ENCODE measurements around the gene ENOX2. TPM values are rescaled to one million over a fixed set of nuclear protein-coding genes. Genes with fewer than 3 reads are reported as not detected.

ENOX2 gene
- total and polyA plus RNA-seq, 2 donors (not counting 1 experiment from before 2014, with no cell fraction given): 7.6 to 12.9 TPM

- Histone ChIP-seq H3K4me3 (replicated peaks in 1 of 4; ENCODE audit: control extremely low read depth in 1 of 4, insufficient read depth in 1 of 4, low read depth in 3 of 4, low read length in 4 of 4) (no peak overlapping the region), H3K9ac (ENCODE audit: insufficient read depth, low read length) (no peak overlapping the region), H3K27me3 (ENCODE audit: control insufficient read depth, insufficient read depth, low read length) (no peaks in the 10 kb centered on the region), H3K36me3 (ENCODE audit: control insufficient read depth, insufficient read depth, low read length) (no peaks in the 10 kb centered on the region), H3K4me1 (ENCODE audit: control insufficient read depth, extremely low read depth, insufficient read depth, low read length) (no peaks in the 10 kb centered on the region), H3K27ac (ENCODE audit: insufficient read depth, low read length) (no peak overlapping the region), H3K79me2 (ENCODE audit: control insufficient read depth, insufficient read depth, low read length) (no peaks in the 10 kb centered on the region), H3K4me2 (ENCODE audit: extremely low read depth, insufficient read depth, low read length) (no peak overlapping the region), H2AFZ (ENCODE audit: low read length) (no peak overlapping the region), H3K9me3 (ENCODE audit: control insufficient read depth, insufficient read depth, low read depth, low read length) (no peaks in the 10 kb centered on the region), H4K20me1 (ENCODE audit: control insufficient read depth, extremely low read depth, insufficient read depth, low read length) (no peaks in the 10 kb centered on the region)
- TF ChIP-seq EZH2 (IDR thresholded peaks at IDR 0.05; ENCODE audit: low read length, missing control alignments) (no peak), CTCF (conservative IDR thresholded peaks at IDR 0.05 in 1 of 2, IDR thresholded peaks at IDR 0.05 in 1 of 2; ENCODE audit: low read depth in 1 of 2, low read length in 2 of 2) (no peak)
- peak in 1 of 2 donors; percentile 0 for DNase-seq (ENCODE audit: low read depth in 2 of 2)
Observed at GRCh38 chrX:130578906-130579305, 324.1 kb downstream of the ENOX2 start.

GRCh38 chrX:130577431-130577830, 325.6 kb downstream of the ENOX2 start:
- Histone ChIP-seq H2AFZ (ENCODE audit: low read length) (no peak overlapping the region), H3K36me3 (ENCODE audit: control insufficient read depth, insufficient read depth, low read length) (no peaks in the 10 kb centered on the region), H3K9me3 (ENCODE audit: control insufficient read depth, insufficient read depth, low read depth, low read length) (no peaks in the 10 kb centered on the region), H3K79me2 (ENCODE audit: control insufficient read depth, insufficient read depth, low read length) (no peaks in the 10 kb centered on the region), H3K9ac (ENCODE audit: insufficient read depth, low read length) (no peak overlapping the region), H3K4me2 (ENCODE audit: extremely low read depth, insufficient read depth, low read length) (no peak overlapping the region), H3K4me1 (ENCODE audit: control insufficient read depth, extremely low read depth, insufficient read depth, low read length) (no peaks in the 10 kb centered on the region), H4K20me1 (ENCODE audit: control insufficient read depth, extremely low read depth, insufficient read depth, low read length) (no peaks in the 10 kb centered on the region), H3K4me3 (replicated peaks in 1 of 4; ENCODE audit: control extremely low read depth in 1 of 4, insufficient read depth in 1 of 4, low read depth in 3 of 4, low read length in 4 of 4) (no peak overlapping the region), H3K27me3 (ENCODE audit: control insufficient read depth, insufficient read depth, low read length) (no peaks in the 10 kb centered on the region), H3K27ac (ENCODE audit: insufficient read depth, low read length) (no peak overlapping the region)
- no peak for TF ChIP-seq CTCF (conservative IDR thresholded peaks at IDR 0.05 in 1 of 2, IDR thresholded peaks at IDR 0.05 in 1 of 2; ENCODE audit: low read depth in 1 of 2, low read length in 2 of 2)
- TF ChIP-seq EZH2 (IDR thresholded peaks at IDR 0.05; ENCODE audit: low read length, missing control alignments): no peak
- DNase-seq (ENCODE audit: low read depth in 2 of 2): no peak

GRCh38 chrX:130575831-130576389, 327.1 kb downstream of the ENOX2 start:
- Histone ChIP-seq H3K4me3 (replicated peaks in 1 of 4; ENCODE audit: control extremely low read depth in 1 of 4, insufficient read depth in 1 of 4, low read depth in 3 of 4, low read length in 4 of 4) (no peak overlapping the region), H3K36me3 (ENCODE audit: control insufficient read depth, insufficient read depth, low read length) (no peaks in the 10 kb centered on the region), H3K27ac (ENCODE audit: insufficient read depth, low read length) (no peak overlapping the region), H3K4me2 (ENCODE audit: extremely low read depth, insufficient read depth, low read length) (no peak overlapping the region), H3K4me1 (ENCODE audit: control insufficient read depth, extremely low read depth, insufficient read depth, low read length) (no peaks in the 10 kb centered on the region), H3K27me3 (ENCODE audit: control insufficient read depth, insufficient read depth, low read length) (no peaks in the 10 kb centered on the region), H4K20me1 (ENCODE audit: control insufficient read depth, extremely low read depth, insufficient read depth, low read length) (no peaks in the 10 kb centered on the region), H3K79me2 (ENCODE audit: control insufficient read depth, insufficient read depth, low read length) (no peaks in the 10 kb centered on the region), H3K9me3 (ENCODE audit: control insufficient read depth, insufficient read depth, low read depth, low read length) (no peaks in the 10 kb centered on the region), H3K9ac (ENCODE audit: insufficient read depth, low read length) (no peak overlapping the region), H2AFZ (ENCODE audit: low read length) (no peak overlapping the region)
- TF ChIP-seq CTCF (conservative IDR thresholded peaks at IDR 0.05 in 1 of 2, IDR thresholded peaks at IDR 0.05 in 1 of 2; ENCODE audit: low read depth in 1 of 2, low read length in 2 of 2) (peak; percentile 80 to 86), EZH2 (IDR thresholded peaks at IDR 0.05; ENCODE audit: low read length, missing control alignments) (no peak)
- peak; percentile 27 to 54 for DNase-seq (ENCODE audit: low read depth in 2 of 2)

Other genes starting within 250 kb of the ENOX2 start
- not detected in 2 replicates for gene ARHGAP36, start 155.1 kb upstream of the ENOX2 start, total RNA-seq
- not detected in 2 replicates for gene ARHGAP36, start 155.1 kb upstream of the ENOX2 start, polyA plus RNA-seq

All from fibroblast of lung (primary cell).